HFF-Myc (cell line): ENCODE results near the gene LAMTOR4.

Experiments used
- DNase-seq: peaks from one replicate; pipeline ENCODE4 v3.0.0-alpha.2; 2011; ENCODE audit warnings: low read depth; ENCODE audit errors: extremely low read depth
- H3K4me3 ChIP-seq: replicated peaks from 2 replicates; pipeline ENCODE4 v1.5.1; 2011; ENCODE audit warnings: low read depth, mild to moderate bottlenecking, control low read depth, low read length
- CTCF ChIP-seq: IDR thresholded peaks from 2 replicates; pipeline ENCODE4 v1.5.1; 2012; ENCODE audit warnings: mild to moderate bottlenecking, low read depth, low read length, control low read depth; ENCODE audit errors: missing control alignments

The LAMTOR4 gene

DNA sequence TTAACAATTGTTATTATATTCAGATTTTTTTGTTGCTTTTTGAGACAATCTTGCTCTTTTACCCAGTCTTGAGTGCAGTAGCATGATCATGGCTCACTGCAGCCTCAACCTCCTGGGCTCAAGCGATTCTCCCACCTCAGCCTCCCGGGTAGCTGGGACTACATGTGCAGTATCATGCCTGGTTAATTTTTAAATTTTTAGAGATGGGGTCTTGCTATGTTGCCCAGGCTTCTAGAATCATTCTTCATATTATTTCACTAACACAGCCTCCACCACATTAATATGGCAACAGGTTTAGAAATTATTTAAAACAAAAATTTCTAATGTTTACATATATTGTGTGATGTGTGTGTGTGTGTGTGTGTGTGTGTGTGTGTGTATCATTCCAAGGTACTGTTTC, 1.4 kb upstream of the LAMTOR4 start:
- no peak for TF ChIP-seq CTCF
- DNase-seq: no peak
- H3K4me3 ChIP-seq: no peak overlapping the region

GRCh38 chr7:100148225-100148558, 526 bp upstream of the LAMTOR4 start:
- no peak for TF ChIP-seq CTCF
- peak overlapping the region; percentile 95 for H3K4me3 ChIP-seq
- DNase-seq: no peak

- H3K4me3 ChIP-seq: no peak overlapping the region
- DNase-seq: no peak
- no peak for TF ChIP-seq CTCF
Measured at GRCh38 chr7:100152404-100152803, 3.7 kb downstream of the LAMTOR4 start.

DNA sequence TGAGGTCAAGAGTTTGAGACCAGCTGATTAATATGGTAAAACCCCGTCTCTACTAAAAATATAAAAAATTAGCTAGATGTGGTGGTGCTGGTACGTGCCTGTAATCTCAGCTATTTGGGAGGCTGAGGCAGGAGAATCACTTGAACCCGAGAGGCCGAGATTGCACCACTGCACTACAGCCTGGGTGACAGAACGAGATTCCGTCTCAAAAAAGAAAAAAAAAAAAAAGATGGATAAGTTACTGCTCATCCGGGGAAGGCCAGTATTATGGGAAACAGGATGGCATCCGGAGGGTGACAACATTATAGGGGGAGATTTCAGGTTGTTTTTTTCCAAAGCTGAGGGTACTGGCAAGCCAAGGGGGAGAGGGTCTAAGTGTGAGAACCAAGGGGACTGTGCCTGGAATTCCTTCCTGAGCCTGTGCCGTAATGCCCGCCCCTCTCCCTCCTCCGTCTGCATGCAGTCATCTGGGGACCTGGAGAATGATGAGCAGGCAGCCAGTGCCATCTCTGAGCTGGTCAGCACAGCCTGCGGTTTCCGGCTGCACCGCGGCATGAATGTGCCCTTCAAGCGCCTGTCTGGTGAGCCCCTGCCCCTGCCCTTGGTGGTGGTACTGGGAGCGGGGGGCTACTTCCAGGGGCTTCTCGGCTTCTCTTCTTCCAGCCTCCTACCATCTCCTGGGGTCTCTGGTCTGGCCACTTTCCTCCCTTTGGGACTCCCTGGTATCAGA, 4.4 kb downstream of the LAMTOR4 start:
- H3K4me3 ChIP-seq: no peak overlapping the region
- TF ChIP-seq CTCF: no peak
- DNase-seq: no peak

GRCh38 chr7:100153708-100154535, 5.2 kb downstream of the LAMTOR4 start:
- no peak for TF ChIP-seq CTCF
- H3K4me3 ChIP-seq: no peak overlapping the region
- DNase-seq: no peak

- no peak for TF ChIP-seq CTCF
- DNase-seq: no peak
- no peak overlapping the region for H3K4me3 ChIP-seq
Measured at GRCh38 chr7:100154651-100155491, 6.2 kb downstream of the LAMTOR4 start.
